Endothelial cell of umbilical vein (primary cell): ENCODE results near the gene MFGE8. TPM values are rescaled to one million over a fixed set of nuclear protein-coding genes. Genes with fewer than 3 reads are reported as not detected.

ENCODE experiments used
- BruUV-seq: library from RNA; stranded (reverse); fragments of 400-500 nt; replicated peaks from 2 replicates; lab custom pipeline; 2021; lab: Mats Ljungman, UMichigan
- CTCF ChIA-PET: fragments of 300-600, 350-600 bp; sonication (Branson Sonifier 250); formaldehyde crosslinking; loops from one replicate; lab custom pipeline; 2021; ENCODE audit warnings: antibody characterized with exemption, inconsistent platforms; lab: Charles Lee
- POLR2A ChIA-PET: fragments of 300-600, 350-600 bp; sonication (Branson Sonifier 250); formaldehyde crosslinking; loops from one replicate; lab custom pipeline; 2021; ENCODE audit warnings: antibody characterized with exemption, inconsistent platforms; lab: Charles Lee
- DNase-seq: peaks from one replicate; pipeline ENCODE4 v3.0.0-alpha.2; 2011; ENCODE audit warnings: low read depth, low spot score
- FAIRE-seq: peaks from 2 replicates; lab custom pipeline; 2011; peaks lifted over from hg19 to GRCh38; lab: Jason Lieb, UNC
- H2AFZ ChIP-seq: 2 replicates; pipeline ENCODE4 v1.6.0; 2012; ENCODE audit warnings: low read depth, low read length, control low read depth, inconsistent platforms
- H3K27ac ChIP-seq: 2 replicates; pipeline ENCODE4 v1.5.1; 2011; ENCODE audit warnings: low read depth, mild to moderate bottlenecking, control low read depth, low read length, moderate library complexity; ENCODE audit not compliant: insufficient read depth
- H3K27me3 ChIP-seq, 2 experiments: 2 replicates each; pipeline versions ENCODE4 v1.6.0 to v1.6.1; 2011; ENCODE audit warnings: low read length in 2 of 2, mixed read lengths in 1 of 2; ENCODE audit not compliant: control insufficient read depth in 2 of 2, insufficient read depth in 2 of 2
- H3K36me3 ChIP-seq, 2 experiments: 2 replicates in 1 of 2; 3 replicates in 1 of 2; pipeline ENCODE4 v1.5.1; 2011; ENCODE audit warnings: low read length in 2 of 2, mild to moderate bottlenecking in 1 of 2, moderate library complexity in 1 of 2; ENCODE audit not compliant: control insufficient read depth in 2 of 2, insufficient read depth in 2 of 2; ENCODE audit errors: extremely low read depth in 1 of 2
- H3K4me1 ChIP-seq: 3 replicates; pipeline ENCODE4 v1.5.1; 2011; ENCODE audit warnings: mild to moderate bottlenecking, low read length; ENCODE audit not compliant: control insufficient read depth, insufficient read depth; ENCODE audit errors: extremely low read depth
- H3K4me2 ChIP-seq: 2 replicates; pipeline ENCODE4 v1.6.1; 2011; ENCODE audit warnings: low read length, control low read depth, mixed read lengths; ENCODE audit not compliant: insufficient read depth
- H3K4me3 ChIP-seq, 3 experiments: fragments of 200-600 bp in 1 of 3; sonication (generic), shearing (Covaris generic) in 1 of 3; replicated peaks in 1 of 3; 2 replicates each; pipeline ENCODE4 v1.5.1; 2011 to 2016; ENCODE audit warnings: control low read depth in 3 of 3, low read length in 3 of 3, mild to moderate bottlenecking in 2 of 3, inconsistent platforms in 1 of 3, low read depth in 1 of 3, moderate library complexity in 1 of 3; ENCODE audit not compliant: insufficient read depth in 1 of 3
- H3K79me2 ChIP-seq: 2 replicates; pipeline ENCODE4 v1.6.0; 2012; ENCODE audit warnings: low read length, inconsistent platforms; ENCODE audit not compliant: control insufficient read depth, insufficient read depth
- H3K9ac ChIP-seq: replicated peaks from 2 replicates; pipeline ENCODE3; 2011; ENCODE audit warnings: low read length, control low read depth; ENCODE audit not compliant: insufficient read depth; ENCODE audit errors: extremely low read depth
- H3K9me1 ChIP-seq: replicated peaks from 3 replicates; pipeline ENCODE4 v1.6.0; 2011; ENCODE audit warnings: mild to moderate bottlenecking, low read length; ENCODE audit not compliant: control insufficient read depth, insufficient read depth; ENCODE audit errors: extremely low read depth
- H3K9me3 ChIP-seq: replicated peaks from 2 replicates; pipeline ENCODE4 v1.5.1; 2012; ENCODE audit warnings: low read length, inconsistent platforms; ENCODE audit not compliant: control insufficient read depth, insufficient read depth
- H4K20me1 ChIP-seq: replicated peaks from 2 replicates; pipeline ENCODE3; 2011; ENCODE audit warnings: mild to moderate bottlenecking, low read length; ENCODE audit not compliant: control insufficient read depth, insufficient read depth; ENCODE audit errors: extremely low read depth
- EZH2 ChIP-seq: IDR thresholded peaks from 2 replicates; pipeline ENCODE4 v1.6.1; 2012; ENCODE audit warnings: borderline replicate concordance, low read depth, mild to moderate bottlenecking, moderate library complexity, low read length, inconsistent platforms; ENCODE audit not compliant: severe bottlenecking
- FOS ChIP-seq: IDR thresholded peaks from 2 replicates; pipeline ENCODE4 v1.6.1; 2011; ENCODE audit warnings: mild to moderate bottlenecking, low read length, moderate library complexity, borderline replicate concordance; ENCODE audit not compliant: insufficient read depth
- GATA2 ChIP-seq: IDR thresholded peaks from 2 replicates; pipeline ENCODE4 v1.7.0; 2011; ENCODE audit warnings: low read depth, mild to moderate bottlenecking, moderate library complexity, mixed read lengths, low read length; ENCODE audit not compliant: insufficient read length, insufficient read depth
- JUN ChIP-seq: IDR thresholded peaks from 2 replicates; pipeline ENCODE4 v1.6.1; 2011; ENCODE audit warnings: borderline replicate concordance, low read depth; ENCODE audit not compliant: insufficient read length, insufficient read depth
- MYC ChIP-seq: IDR thresholded peaks from one replicate; pipeline ENCODE4 v1.6.1; 2011; ENCODE audit warnings: mild to moderate bottlenecking, low read depth, low read length
- POLR2A ChIP-seq: IDR thresholded peaks from 2 replicates; pipeline ENCODE4 v1.6.1; 2012; ENCODE audit warnings: low read depth, mild to moderate bottlenecking, control low read depth, low read length
- POLR2AphosphoS5 ChIP-seq: IDR thresholded peaks from 2 replicates; pipeline ENCODE4 v1.6.1; 2012; ENCODE audit warnings: low read depth, mild to moderate bottlenecking, control low read depth, low read length, moderate library complexity; ENCODE audit not compliant: insufficient read depth
- dilution Hi-C: fragments of 300-500 bp; cut with MboI; formaldehyde crosslinking; loops from one replicate; pipeline ENCODE4 v1.15.0; 2019; ENCODE audit warnings: low sequenced_read_pairs; ENCODE audit not compliant: extremely low pct_ligation_motif_present
- intact Hi-C: fragments of 100-400 bp; cut with micrococcal nuclease; formaldehyde crosslinking; loops from one replicate; pipeline ENCODE4 v1.10.0; 2022
- polyA plus RNA-seq, 4 experiments: library from polyadenylated mRNA; depleted of rRNA in 3 of 4; stranded (reverse) in 3 of 4; unstranded in 1 of 4; fragments of >200 nt; gene quantifications; 2 replicates each; pipeline versions ENCODE4 v1.2.1 to v1.2.3, GENCODE V29; 2011 to 2012; ENCODE audit warnings: missing spikeins in 1 of 4
- total RNA-seq: library from RNA; stranded (reverse); gene quantifications from 2 replicates; pipeline ENCODE4 v1.2.3, GENCODE V29; 2021
- TF ChIP-seq, protein P1 (sequence below): IDR thresholded peaks from 2 replicates; pipeline ENCODE4 v1.6.1; 2011; ENCODE audit not compliant: insufficient read depth, insufficient read length
- TF ChIP-seq, protein P2 (sequence below), 2 donors: IDR thresholded peaks; 1 replicate in 1 of 2; 2 replicates in 1 of 2; pipeline ENCODE4 v1.5.1; 2011; ENCODE audit warnings: low read length in 2 of 2, mild to moderate bottlenecking in 2 of 2, moderate library complexity in 2 of 2, control low read depth in 1 of 2, inconsistent platforms in 1 of 2, low read depth in 1 of 2; ENCODE audit not compliant: insufficient read depth in 1 of 2; ENCODE audit errors: extremely low read depth in 1 of 2

Gene MFGE8
- total and polyA plus RNA-seq, 2 donors (not counting 3 experiments of a cell fraction or from before 2014, with no cell fraction given) = 108 to 117 TPM

DNA sequence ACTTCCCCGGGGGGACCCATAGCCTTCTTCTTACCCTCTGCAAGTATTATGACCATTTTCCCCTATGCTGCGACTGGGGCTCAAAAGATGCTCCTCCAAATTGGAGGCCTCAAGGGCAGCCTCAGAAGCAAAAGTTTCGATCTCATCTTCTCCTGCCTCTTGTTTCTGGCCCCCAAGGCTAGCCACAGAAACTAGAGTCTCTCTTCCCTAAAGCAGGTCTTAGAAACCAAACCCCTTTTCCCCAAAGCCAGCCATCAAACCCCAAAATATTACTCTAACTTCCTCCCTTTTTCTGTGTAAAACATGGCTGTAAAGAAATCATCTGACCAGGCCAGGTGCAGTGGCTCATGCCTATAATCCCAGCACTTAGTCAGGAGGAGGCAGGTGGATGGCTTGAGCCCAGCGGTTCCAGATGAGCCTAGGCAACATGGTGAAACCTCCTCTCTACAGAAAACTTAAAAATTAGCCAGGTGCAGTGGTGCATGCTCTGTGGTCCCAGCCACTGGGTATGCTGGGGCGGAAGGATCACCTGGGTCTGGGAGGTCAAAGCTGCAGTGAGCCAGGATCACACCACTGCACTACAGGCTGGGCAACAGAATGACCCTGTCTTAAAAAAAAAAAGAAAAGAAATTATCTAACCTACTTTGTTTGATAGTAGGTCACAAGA, 36.7 kb upstream of the MFGE8 start:
- DNase-seq (no peak), FAIRE-seq (no peak)
- Histone ChIP-seq H3K4me2 (no peak overlapping the region), H3K27ac (no peak overlapping the region), H3K9me3 (no peaks in the 10 kb centered on the region), H3K4me1 (no peaks in the 10 kb centered on the region), H3K9ac (no peak overlapping the region), H2AFZ (no peak overlapping the region), H4K20me1 (no peaks in the 10 kb centered on the region), H3K27me3 (no peaks in the 10 kb centered on the region), H3K4me3 (no peak overlapping the region), H3K79me2 (no peaks in the 10 kb centered on the region), H3K36me3 (no peaks in the 10 kb centered on the region), H3K9me1 (no peaks in the 10 kb centered on the region)
- intact Hi-C loops = no loop called here
- CTCF ChIA-PET = no interaction called here
- dilution Hi-C loops = no loop called here
- no peak for TF ChIP-seq POLR2A
- TF ChIP-seq, protein P1, sequence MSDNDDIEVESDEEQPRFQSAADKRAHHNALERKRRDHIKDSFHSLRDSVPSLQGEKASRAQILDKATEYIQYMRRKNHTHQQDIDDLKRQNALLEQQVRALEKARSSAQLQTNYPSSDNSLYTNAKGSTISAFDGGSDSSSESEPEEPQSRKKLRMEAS = no peak
- TF ChIP-seq EZH2 = no peak
- no peak for TF ChIP-seq JUN
- POLR2A ChIA-PET = no interaction called here
- no TSS peak for BruUV-seq

DNA sequence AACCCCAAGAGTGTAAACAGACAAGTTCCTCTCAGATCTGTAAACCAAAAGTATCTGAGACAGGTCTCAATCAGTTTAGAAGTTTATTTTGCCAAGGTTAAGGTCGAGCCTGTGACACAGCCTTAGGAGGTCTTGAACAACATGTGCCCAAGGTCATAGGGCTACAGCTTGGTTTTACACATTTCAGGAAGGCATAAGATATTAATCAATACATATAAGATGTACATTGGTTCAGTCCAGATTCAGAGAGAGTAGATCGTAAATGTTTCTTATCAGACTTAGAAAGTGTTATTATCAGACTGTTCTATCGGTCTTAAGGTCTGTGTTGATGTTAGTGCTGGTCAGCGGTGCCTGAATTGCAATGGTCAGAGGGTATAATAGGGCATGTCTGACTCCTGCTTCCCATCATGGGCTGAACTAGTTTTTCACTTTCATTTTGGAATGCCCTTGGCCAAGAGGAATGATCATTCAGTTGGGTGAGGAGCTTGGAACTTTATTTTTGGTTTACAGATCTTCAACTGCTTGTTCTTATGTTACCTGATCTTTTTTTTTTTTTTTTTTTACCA, 27.0 kb upstream of the MFGE8 start:
- H3K9ac ChIP-seq = no peak overlapping the region
- no peaks in the 10 kb centered on the region for H4K20me1 ChIP-seq
- ChIA-PET CTCF (interaction anchor here (1.0 to 1.5 kb wide), 2 partner anchors 14 to 35 kb away, joined by 3 to 4 read pairs; no protein-coding TSS in a partner anchor), POLR2A (no interaction called here)
- H3K9me1 ChIP-seq = no peaks in the 10 kb centered on the region
- no peak overlapping the region for H3K27ac ChIP-seq
- BruUV-seq = no TSS peak
- no peak for DNase-seq
- H3K9me3 ChIP-seq = no peaks in the 10 kb centered on the region
- no peaks in the 10 kb centered on the region for H3K79me2 ChIP-seq
- no peak overlapping the region for H2AFZ ChIP-seq
- no peaks in the 10 kb centered on the region for H3K27me3 ChIP-seq
- intact Hi-C loops (no loop called here), dilution Hi-C loops (no loop called here)
- no peak for TF ChIP-seq EZH2
- no peak for TF ChIP-seq GATA2
- TF ChIP-seq FOS = no peak
- TF ChIP-seq, protein P2, sequence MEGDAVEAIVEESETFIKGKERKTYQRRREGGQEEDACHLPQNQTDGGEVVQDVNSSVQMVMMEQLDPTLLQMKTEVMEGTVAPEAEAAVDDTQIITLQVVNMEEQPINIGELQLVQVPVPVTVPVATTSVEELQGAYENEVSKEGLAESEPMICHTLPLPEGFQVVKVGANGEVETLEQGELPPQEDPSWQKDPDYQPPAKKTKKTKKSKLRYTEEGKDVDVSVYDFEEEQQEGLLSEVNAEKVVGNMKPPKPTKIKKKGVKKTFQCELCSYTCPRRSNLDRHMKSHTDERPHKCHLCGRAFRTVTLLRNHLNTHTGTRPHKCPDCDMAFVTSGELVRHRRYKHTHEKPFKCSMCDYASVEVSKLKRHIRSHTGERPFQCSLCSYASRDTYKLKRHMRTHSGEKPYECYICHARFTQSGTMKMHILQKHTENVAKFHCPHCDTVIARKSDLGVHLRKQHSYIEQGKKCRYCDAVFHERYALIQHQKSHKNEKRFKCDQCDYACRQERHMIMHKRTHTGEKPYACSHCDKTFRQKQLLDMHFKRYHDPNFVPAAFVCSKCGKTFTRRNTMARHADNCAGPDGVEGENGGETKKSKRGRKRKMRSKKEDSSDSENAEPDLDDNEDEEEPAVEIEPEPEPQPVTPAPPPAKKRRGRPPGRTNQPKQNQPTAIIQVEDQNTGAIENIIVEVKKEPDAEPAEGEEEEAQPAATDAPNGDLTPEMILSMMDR (IDR thresholded peaks at IDR 0.05; ENCODE audit: extremely low read depth in 1 of 2, insufficient read depth in 1 of 2, low read depth in 1 of 2, low read length in 2 of 2) = no peak
- no peak for TF ChIP-seq POLR2A
- TF ChIP-seq, protein P1 = no peak
- TF ChIP-seq JUN = no peak
- no peak for TF ChIP-seq MYC
- no peak for TF ChIP-seq POLR2AphosphoS5
- H3K36me3 ChIP-seq = no peaks in the 10 kb centered on the region
- H3K4me3 ChIP-seq = no peak overlapping the region
- H3K4me2 ChIP-seq = no peak overlapping the region
- H3K4me1 ChIP-seq = no peaks in the 10 kb centered on the region
- FAIRE-seq = no peak
